Thoracic aorta (tissue), 2 donors: Measurements from ENCODE around the gene COX6B2. TPM values are rescaled to one million over a fixed set of nuclear protein-coding genes. Genes with fewer than 3 reads are reported as not detected.

Experiments used
- ATAC-seq: fragments of 150-250 bp; one replicate; pipeline ENCODE4 v1.8.0; 2017; ENCODE audit warnings: low read depth; ENCODE audit not compliant: insufficient number of reproducible peaks, low FRiP score
- DNase-seq: peaks from one replicate; pipeline ENCODE4 v3.0.0-alpha.2; 2020; ENCODE audit warnings: low spot score
- H3K27ac ChIP-seq, 2 donors: fragments of 200-600 bp; sonication (generic); 1 replicate in 1 of 2; 2 replicates in 1 of 2; pipeline ENCODE4 v1.5.1; 2016; ENCODE audit warnings: mild to moderate bottlenecking in 2 of 2, moderate library complexity in 2 of 2
- H3K27me3 ChIP-seq: fragments of 200-600 bp; sonication (generic); replicated peaks from 2 replicates; pipeline ENCODE4 v1.6.0; 2016; ENCODE audit warnings: mild to moderate bottlenecking; ENCODE audit not compliant: insufficient read depth
- H3K36me3 ChIP-seq: fragments of 200-600 bp; sonication (generic); one replicate; pipeline ENCODE4 v1.5.1; 2016
- H3K4me1 ChIP-seq, 2 donors: fragments of 200-600 bp; sonication (generic); 1 replicate in 1 of 2; 2 replicates in 1 of 2; pipeline versions ENCODE4 v1.5.1 to v1.6.0; 2016; ENCODE audit warnings: low read depth in 2 of 2, mild to moderate bottlenecking in 1 of 2; ENCODE audit not compliant: control insufficient read depth in 1 of 2
- H3K4me3 ChIP-seq: fragments of 200-600 bp; sonication (generic); 2 replicates; pipeline ENCODE4 v1.5.1; 2016; ENCODE audit warnings: mild to moderate bottlenecking
- H3K9me3 ChIP-seq: fragments of 200-600 bp; sonication (generic); 2 replicates; pipeline ENCODE4 v1.5.1; 2016
- total RNA-seq, 2 donors: library from RNA; depleted of rRNA; stranded (reverse); fragments of >200 nt; gene quantifications; one replicate each; pipeline versions ENCODE4 v1.1.0 to v1.2.3, GENCODE V29; 2016
- TF ChIP-seq, protein P1 (sequence below): fragments of 200-600 bp; sonication (generic); IDR thresholded peaks from one replicate; pipeline ENCODE4 v1.5.1; 2019; ENCODE audit warnings: antibody characterized with exemption

Gene COX6B2
- total RNA-seq, 2 donors from 2014 or later: not detected

- peak; percentile 95 for DNase-seq
- peak; percentile 88 for ATAC-seq
- peaks cover 9% of the 10 kb centered on the region for H3K36me3 ChIP-seq
- H3K27ac ChIP-seq: peak overlapping the region; percentile 95 to 99
- TF ChIP-seq, protein P1, sequence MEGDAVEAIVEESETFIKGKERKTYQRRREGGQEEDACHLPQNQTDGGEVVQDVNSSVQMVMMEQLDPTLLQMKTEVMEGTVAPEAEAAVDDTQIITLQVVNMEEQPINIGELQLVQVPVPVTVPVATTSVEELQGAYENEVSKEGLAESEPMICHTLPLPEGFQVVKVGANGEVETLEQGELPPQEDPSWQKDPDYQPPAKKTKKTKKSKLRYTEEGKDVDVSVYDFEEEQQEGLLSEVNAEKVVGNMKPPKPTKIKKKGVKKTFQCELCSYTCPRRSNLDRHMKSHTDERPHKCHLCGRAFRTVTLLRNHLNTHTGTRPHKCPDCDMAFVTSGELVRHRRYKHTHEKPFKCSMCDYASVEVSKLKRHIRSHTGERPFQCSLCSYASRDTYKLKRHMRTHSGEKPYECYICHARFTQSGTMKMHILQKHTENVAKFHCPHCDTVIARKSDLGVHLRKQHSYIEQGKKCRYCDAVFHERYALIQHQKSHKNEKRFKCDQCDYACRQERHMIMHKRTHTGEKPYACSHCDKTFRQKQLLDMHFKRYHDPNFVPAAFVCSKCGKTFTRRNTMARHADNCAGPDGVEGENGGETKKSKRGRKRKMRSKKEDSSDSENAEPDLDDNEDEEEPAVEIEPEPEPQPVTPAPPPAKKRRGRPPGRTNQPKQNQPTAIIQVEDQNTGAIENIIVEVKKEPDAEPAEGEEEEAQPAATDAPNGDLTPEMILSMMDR: no peak
- H3K27me3 ChIP-seq: no peaks in the 10 kb centered on the region
- peaks cover 31 to 52% of the 10 kb centered on the region in 2 donors for H3K4me1 ChIP-seq
- H3K4me3 ChIP-seq: peak overlapping the region; percentile 99
- H3K9me3 ChIP-seq: no peaks in the 10 kb centered on the region
Observed at GRCh38 chr19:55384920-55385723, 30.6 kb upstream of the COX6B2 start.

DNA sequence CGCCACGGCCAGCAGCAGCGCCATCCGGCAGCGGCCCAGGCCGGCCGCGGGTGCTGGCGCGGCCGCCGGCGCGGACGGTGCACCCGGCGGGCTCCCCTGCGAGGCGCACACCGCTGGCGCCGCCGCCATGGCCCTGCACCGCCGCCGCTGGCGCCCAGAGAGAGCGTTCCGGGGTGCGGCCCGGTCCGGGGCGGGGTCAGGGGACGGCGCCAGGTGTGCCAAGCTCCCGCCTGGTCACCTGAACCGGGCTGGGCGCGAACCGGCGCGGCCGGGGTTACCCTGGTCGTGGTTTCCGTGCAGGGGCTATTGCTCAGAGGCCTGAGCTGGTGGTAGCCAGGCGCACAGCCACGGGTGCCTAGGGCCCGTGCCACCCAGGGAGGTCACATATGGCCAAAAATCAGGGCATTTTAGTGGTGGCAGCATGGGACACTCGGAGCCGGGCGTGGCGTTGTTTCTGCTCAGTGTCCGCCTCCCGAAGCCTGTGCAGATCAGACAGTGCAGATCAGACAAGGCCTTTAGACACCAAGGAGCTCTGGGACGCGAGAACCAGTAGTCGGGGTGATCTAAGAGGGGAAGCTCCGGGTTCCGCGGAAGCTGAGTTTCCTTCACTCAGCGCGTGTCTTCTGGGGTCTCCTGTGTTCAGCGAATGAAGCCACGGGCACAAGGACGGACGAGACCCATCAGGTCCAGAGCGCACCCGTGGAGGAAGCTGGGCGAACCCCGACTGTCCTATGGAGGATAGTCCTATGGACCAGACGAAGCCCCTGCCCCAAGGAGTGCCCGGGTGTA is 29.8 kb upstream of the COX6B2 start, which contains the start of gene TMEM238:
Gene TMEM238, minus strand, starts transcription at position 162 of the 789 bp plus-strand sequence. Its CDS starts 33 bp downstream, at position 129.
- TF ChIP-seq, protein P1: no peak
- Histone ChIP-seq H3K4me1 (peaks cover 31 to 47% of the 10 kb centered on the region in 2 donors), H3K36me3 (peaks cover 9% of the 10 kb centered on the region), H3K4me3 (peak within 1 kb of the TSS; percentile 99), H3K9me3 (no peaks in the 10 kb centered on the region), H3K27ac (peak within 1 kb of the TSS; percentile 95 to 99), H3K27me3 (no peaks in the 10 kb centered on the region)
- ATAC-seq: no peak
- no peak for DNase-seq

DNA sequence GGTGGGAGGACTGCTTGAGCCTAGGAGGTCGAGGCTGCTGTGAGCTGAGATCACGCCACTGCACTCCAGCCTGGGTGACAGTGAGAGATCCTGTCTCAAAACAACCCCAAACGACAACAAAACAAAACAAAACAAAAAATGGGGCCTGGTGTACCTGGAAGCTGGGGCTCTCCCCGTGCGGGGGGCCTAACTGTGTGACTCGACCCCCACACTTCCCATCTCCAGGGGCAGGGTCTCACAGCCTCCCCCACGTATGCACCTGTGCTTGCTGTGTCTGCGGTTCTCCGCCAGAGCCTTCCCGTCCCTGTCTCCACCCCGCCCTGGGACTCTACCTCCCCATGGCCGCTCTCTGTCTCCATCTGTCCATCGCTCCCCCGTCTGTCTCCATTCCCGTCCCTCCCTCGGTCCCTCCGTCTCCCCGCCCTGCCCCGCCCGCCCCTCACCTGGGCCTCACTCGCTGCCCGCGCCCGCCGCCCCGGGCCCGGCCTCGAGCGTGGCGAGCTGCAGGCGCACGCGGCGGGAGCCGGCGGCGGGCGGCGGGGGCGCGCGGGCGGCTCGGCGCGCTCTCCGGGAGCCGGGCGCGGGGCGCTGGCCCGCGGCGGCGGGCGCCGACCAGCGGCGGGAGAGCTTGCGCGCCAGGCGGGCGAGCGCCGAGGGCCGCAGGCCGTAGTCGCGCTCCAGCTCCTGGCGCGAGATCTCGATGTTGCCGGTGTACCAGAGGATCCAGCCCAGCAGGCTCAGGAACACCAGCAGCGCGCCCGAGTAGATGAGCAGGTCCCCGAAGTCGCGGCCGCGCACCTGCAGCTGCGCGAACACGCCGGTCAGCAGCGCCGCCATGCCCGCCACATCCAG is 29.0 kb upstream of the COX6B2 start:
- TF ChIP-seq, protein P1: no peak
- peaks cover 31 to 39% of the 10 kb centered on the region in 2 donors for H3K4me1 ChIP-seq
- no peak for ATAC-seq
- DNase-seq: no peak
- H3K9me3 ChIP-seq: no peaks in the 10 kb centered on the region
- H3K27ac ChIP-seq: peak overlapping the region; percentile 95 to 99
- no peaks in the 10 kb centered on the region for H3K27me3 ChIP-seq
- H3K36me3 ChIP-seq: peaks cover 9% of the 10 kb centered on the region
- H3K4me3 ChIP-seq: peak overlapping the region; percentile 99

GRCh38 chr19:55382522-55383054 is 28.1 kb upstream of the COX6B2 start:
- no peak for DNase-seq

More at GRCh38 chr19:55382522-55383054, 28.1 kb upstream of the COX6B2 start:
- Histone ChIP-seq H3K27ac (no peak overlapping the region), H3K9me3 (no peaks in the 10 kb centered on the region), H3K4me1 (peaks cover 24 to 29% of the 10 kb centered on the region in 2 donors), H3K4me3 (no peak overlapping the region), H3K27me3 (no peaks in the 10 kb centered on the region), H3K36me3 (peaks cover 2% of the 10 kb centered on the region)
- TF ChIP-seq, protein P1: no peak
- no peak for ATAC-seq
